Activated CD4-positive, alpha-beta T cell treated with anti-CD3 and anti-CD28 coated beads, Interleukin-2, amount 10 ng/mL, durations not matched to agents 24 days and 14 days (primary cell): ENCODE data around the gene PAFAH1B1. TPM values are rescaled to one million over a fixed set of nuclear protein-coding genes. Genes with fewer than 3 reads are reported as not detected.
"Not testable (repeated sequence)": the region's sequence is repeated elsewhere in the genome, so short reads cannot be mapped to it uniquely, and the experiment has no call there.

Experiments used
- DNase-seq: peaks from one replicate; pipeline ENCODE4 v3.0.0; 2022
- H3K27ac Mint-ChIP-seq: one replicate; pipeline ENCODE4 v1.8.0; 2022; ENCODE audit warnings: mild to moderate bottlenecking, mixed read lengths
- H3K27me3 Mint-ChIP-seq: one replicate; pipeline ENCODE4 v1.8.0; 2022; ENCODE audit warnings: mixed read lengths
- H3K36me3 Mint-ChIP-seq: one replicate; pipeline ENCODE4 v1.8.0; 2022; ENCODE audit warnings: low read depth, mild to moderate bottlenecking, mixed read lengths
- H3K4me1 Mint-ChIP-seq: one replicate; pipeline ENCODE4 v1.8.0; 2021; ENCODE audit warnings: mixed read lengths
- H3K4me3 Mint-ChIP-seq: one replicate; pipeline ENCODE4 v1.8.0; 2022; ENCODE audit warnings: mild to moderate bottlenecking, moderate library complexity, mixed read lengths
- H3K9me3 Mint-ChIP-seq: one replicate; pipeline ENCODE4 v1.8.0; 2021; ENCODE audit warnings: mixed read lengths
- intact Hi-C: fragments of 100-400 bp; cut with micrococcal nuclease; formaldehyde crosslinking; loops from one replicate; pipeline ENCODE4 v1.15.1; 2023
- total RNA-seq: library from RNA; stranded (reverse); gene quantifications from 2 replicates; pipeline ENCODE4 v1.2.3, GENCODE V29; 2022

The PAFAH1B1 gene
- total RNA-seq, 1 donor from 2014 or later: 166 TPM

- intact Hi-C loops: no loop called here
- H3K27me3 Mint-ChIP-seq: no peaks in the 10 kb centered on the region
- peaks cover 20% of the 10 kb centered on the region for H3K36me3 Mint-ChIP-seq
- no peak overlapping the region for H3K27ac Mint-ChIP-seq
- no peaks in the 10 kb centered on the region for H3K4me1 Mint-ChIP-seq
- no peak overlapping the region for H3K4me3 Mint-ChIP-seq
- H3K9me3 Mint-ChIP-seq: no peaks in the 10 kb centered on the region
- DNase-seq: no peak
Observed at GRCh38 chr17:2693561-2694380, 100.3 kb downstream of the PAFAH1B1 start.

- H3K27me3 Mint-ChIP-seq: no peaks in the 10 kb centered on the region
- peaks cover 20% of the 10 kb centered on the region for H3K36me3 Mint-ChIP-seq
- no peaks in the 10 kb centered on the region for H3K9me3 Mint-ChIP-seq
- no peaks in the 10 kb centered on the region for H3K4me1 Mint-ChIP-seq
- intact Hi-C loops: no loop called here
- DNase-seq: no peak
- no peak overlapping the region for H3K4me3 Mint-ChIP-seq
- H3K27ac Mint-ChIP-seq: no peak overlapping the region
Observed at GRCh38 chr17:2694381-2695242, 101.2 kb downstream of the PAFAH1B1 start.

DNA sequence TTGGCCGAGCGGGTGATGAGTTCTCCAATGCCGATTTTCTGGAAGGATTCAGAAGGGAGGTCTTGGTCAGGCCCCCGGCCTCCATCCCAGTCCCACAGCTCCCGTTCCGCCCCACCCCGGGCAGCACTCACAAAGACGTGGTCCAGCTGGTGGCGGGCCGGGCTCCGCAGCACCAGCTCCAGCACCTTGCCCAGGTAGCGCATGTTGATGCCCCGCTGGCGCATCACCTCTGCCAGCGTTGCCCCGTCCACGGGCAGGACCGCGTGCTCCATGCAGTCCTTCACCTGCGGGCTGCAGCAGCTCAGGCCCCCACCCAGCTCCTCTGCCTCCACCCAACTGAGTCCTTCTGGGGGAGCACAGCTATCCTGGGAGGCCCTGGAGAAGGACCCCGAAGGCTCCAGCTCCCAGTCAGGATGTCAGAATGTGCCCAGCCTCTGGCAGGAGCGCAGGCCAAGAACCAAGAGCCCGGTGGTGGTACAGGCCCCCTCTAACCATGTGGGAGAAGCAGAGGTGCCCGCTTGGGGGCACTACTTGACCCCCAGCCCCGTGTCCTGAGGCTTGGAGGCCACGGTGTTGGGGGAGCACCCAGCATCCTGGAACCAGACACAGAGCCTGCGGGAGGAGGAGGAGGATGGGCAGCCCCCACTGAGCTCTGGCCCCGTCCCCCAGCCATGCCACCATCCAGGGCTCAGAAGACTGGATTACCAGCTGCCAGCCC, 101.9 kb downstream of the PAFAH1B1 start:
- intact Hi-C loops: no loop called here
- Mint-ChIP-seq H3K27me3 (no peaks in the 10 kb centered on the region), H3K9me3 (no peaks in the 10 kb centered on the region), H3K27ac (no peak overlapping the region), H3K4me1 (no peaks in the 10 kb centered on the region), H3K36me3 (peaks cover 23% of the 10 kb centered on the region), H3K4me3 (no peak overlapping the region)
- no peak for DNase-seq

DNA sequence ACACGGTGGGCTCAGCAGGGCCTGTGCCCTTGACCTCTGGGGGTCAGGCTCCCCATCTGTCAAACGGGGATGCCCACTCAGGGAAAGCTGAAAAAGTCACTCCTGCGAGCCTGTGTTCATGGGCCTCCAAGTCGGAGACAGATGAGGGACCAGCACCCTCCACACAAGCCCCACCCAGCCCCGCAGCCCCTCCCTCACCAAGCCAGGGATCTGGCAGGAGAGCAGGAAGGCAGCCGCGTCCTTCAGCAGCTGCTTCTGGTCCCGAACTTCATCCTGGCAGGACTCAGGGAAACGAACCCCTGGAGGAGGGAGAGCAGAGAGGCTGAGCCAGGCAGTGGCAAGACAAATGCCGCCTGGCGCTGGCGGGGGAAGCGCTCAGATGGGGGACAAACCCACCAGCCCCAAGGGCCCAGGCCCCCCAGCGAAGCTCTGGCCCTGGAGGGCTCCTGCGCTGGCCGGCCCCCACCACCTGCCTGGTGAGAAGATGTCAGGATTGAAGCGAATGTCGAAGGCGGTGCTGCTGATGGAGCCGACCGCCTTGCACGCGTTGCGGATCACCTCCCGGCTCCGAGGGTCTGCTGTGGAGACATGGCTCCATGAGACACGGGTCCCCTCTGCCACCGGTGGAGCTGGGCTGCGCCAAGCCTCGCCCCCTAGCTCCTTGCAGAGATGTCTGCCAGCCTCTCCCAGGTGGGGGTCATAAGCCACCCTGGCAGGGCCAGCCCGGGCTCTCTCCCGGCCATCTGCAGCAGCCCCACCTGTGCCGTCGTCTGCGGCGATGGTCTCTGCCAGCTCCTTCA, 102.7 kb downstream of the PAFAH1B1 start:
- Mint-ChIP-seq H3K27ac (no peak overlapping the region), H3K4me3 (no peak overlapping the region), H3K27me3 (no peaks in the 10 kb centered on the region), H3K36me3 (peaks cover 27% of the 10 kb centered on the region), H3K4me1 (no peaks in the 10 kb centered on the region), H3K9me3 (no peaks in the 10 kb centered on the region)
- intact Hi-C loops: no loop called here
- DNase-seq: no peak

- no peaks in the 10 kb centered on the region for H3K4me1 Mint-ChIP-seq
- DNase-seq: no peak
- H3K27me3 Mint-ChIP-seq: no peaks in the 10 kb centered on the region
- no peak overlapping the region for H3K27ac Mint-ChIP-seq
- no peak overlapping the region for H3K4me3 Mint-ChIP-seq
- H3K9me3 Mint-ChIP-seq: no peaks in the 10 kb centered on the region
- peaks cover 33% of the 10 kb centered on the region for H3K36me3 Mint-ChIP-seq
- intact Hi-C loops: no loop called here
Observed at GRCh38 chr17:2697611-2698162, 104.2 kb downstream of the PAFAH1B1 start.

DNA sequence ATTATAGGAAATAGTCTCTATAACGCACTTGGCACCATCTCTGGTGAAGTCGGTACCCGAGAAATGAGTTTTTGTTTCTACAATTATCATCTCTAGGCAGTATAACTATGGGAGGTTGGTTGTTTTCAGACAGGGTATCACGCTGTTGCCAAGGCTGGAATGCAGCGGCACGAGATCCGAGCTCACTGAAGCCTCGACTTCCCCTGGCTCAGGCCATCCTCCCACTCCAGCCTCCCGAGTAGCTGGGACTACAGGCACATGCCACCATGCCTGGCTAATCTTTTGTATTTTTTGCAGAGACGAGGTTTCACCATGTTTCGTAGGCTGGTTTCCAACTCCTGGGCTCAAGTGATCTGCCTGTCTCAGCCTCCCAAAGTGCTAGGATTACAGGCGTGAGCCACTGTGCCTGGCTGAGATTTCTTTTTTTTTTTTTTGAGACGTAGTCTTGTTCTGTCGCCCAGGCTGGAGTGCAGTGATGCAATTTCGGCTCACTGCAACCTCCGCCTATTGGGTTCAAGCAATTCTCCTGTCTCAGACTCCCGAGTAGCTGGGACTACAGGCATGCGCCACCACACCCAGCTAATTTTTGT, 105.9 kb downstream of the PAFAH1B1 start:
- H3K4me1 Mint-ChIP-seq, H3K27ac Mint-ChIP-seq, DNase-seq: not testable (repeated sequence)

GRCh38 chr17:2700030-2700490, 106.6 kb downstream of the PAFAH1B1 start:
- H3K4me1 Mint-ChIP-seq: peaks cover 2% of the 10 kb centered on the region
- peaks cover 43% of the 10 kb centered on the region for H3K36me3 Mint-ChIP-seq
- intact Hi-C loops: no loop called here
- no peak for DNase-seq
- no peak overlapping the region for H3K4me3 Mint-ChIP-seq
- no peak overlapping the region for H3K27ac Mint-ChIP-seq
- H3K9me3 Mint-ChIP-seq: no peaks in the 10 kb centered on the region
- no peaks in the 10 kb centered on the region for H3K27me3 Mint-ChIP-seq

More for the DNA sequence above, 105.9 kb downstream of the PAFAH1B1 start:
- H3K27me3 Mint-ChIP-seq, H3K4me3 Mint-ChIP-seq, intact Hi-C loops, H3K9me3 Mint-ChIP-seq: not testable (repeated sequence)
- H3K36me3 Mint-ChIP-seq: peaks cover 37% of the 10 kb centered on the region

DNA sequence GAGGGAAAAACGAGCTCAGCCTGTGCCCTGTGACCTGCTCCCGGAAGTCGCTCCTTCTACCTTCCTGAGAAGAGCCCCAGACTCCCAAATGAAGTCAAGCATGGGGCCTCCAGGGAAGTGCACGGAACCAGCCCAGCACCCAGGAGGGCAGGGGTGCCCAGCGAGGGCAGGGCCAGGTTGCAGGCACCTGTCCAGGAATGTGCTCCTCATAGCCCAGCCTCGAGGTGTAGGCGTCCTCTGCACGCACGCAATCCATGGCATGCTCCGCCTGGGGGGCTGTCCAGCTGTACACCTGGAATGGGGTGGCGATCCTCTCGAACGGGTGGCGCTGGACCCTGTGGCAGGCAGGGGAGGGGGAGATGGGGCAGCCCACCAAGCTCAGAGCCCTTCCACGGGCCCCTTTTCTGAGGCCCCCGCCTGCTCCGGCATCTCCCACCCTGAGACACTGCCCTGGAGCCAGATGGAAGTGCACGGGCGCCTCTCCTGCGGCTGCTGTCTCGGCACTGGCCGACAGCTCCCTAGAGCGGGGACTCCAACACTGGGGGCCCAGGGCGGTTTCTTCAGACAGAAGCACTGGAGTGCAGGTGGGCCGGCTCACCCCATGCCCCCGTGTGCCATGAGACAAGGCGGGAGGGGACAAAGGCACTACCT, 107.2 kb downstream of the PAFAH1B1 start:
- intact Hi-C loops: no loop called here
- Mint-ChIP-seq H3K9me3 (no peaks in the 10 kb centered on the region), H3K4me3 (no peak overlapping the region), H3K27me3 (no peaks in the 10 kb centered on the region), H3K4me1 (peaks cover 5% of the 10 kb centered on the region), H3K36me3 (peaks cover 44% of the 10 kb centered on the region), H3K27ac (no peak overlapping the region)
- no peak for DNase-seq

DNA sequence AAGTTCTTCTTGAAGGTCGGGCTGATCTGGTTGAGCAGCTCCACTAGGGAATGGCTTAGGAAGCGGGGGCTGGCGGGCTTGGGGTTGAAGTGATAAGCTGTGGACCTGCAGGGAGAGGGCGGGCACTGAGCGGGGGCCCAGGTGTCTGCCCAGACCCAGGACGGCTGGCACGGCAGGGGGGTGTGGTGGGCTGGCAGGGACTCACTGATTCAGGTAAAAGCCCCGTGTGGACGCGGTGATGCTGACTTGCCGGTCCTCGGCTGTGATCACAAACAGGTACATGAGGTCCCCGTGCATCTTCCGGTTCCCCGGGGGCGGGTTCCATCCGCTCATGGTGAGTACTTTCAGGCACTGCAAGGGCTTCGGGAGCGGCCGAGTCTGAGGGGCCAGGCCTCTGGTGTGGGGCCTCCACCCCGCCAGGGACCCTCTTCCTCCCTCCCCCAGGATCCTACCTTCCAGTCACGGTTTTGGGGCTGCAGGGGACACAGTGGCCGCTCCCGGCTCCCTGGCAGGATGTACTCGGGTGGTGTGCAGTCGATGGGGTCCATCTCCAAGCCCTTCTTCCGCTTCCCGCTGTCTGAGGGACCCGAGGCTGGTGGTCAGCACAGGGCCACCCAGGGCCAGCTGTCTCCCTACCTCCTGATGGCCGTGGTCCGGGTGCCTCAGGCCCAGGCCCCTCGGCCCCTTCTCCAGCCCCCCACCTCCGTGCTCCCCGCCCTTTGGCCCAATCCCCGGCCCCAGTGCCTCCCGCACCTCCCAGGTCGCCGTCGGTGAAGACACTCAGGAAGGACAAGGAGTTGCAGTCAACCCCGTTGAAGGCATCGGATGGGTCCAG, 107.9 kb downstream of the PAFAH1B1 start:
- no peaks in the 10 kb centered on the region for H3K9me3 Mint-ChIP-seq
- peaks cover 44% of the 10 kb centered on the region for H3K36me3 Mint-ChIP-seq
- H3K27ac Mint-ChIP-seq: no peak overlapping the region
- peaks cover 6% of the 10 kb centered on the region for H3K4me1 Mint-ChIP-seq
- intact Hi-C loops: no loop called here
- no peak for DNase-seq
- H3K27me3 Mint-ChIP-seq: no peaks in the 10 kb centered on the region
- no peak overlapping the region for H3K4me3 Mint-ChIP-seq

- no peaks in the 10 kb centered on the region for H3K9me3 Mint-ChIP-seq
- H3K4me3 Mint-ChIP-seq: no peak overlapping the region
- peaks cover 39% of the 10 kb centered on the region for H3K36me3 Mint-ChIP-seq
- no peak for DNase-seq
- no peak overlapping the region for H3K27ac Mint-ChIP-seq
- intact Hi-C loops: no loop called here
- H3K4me1 Mint-ChIP-seq: peaks cover 9% of the 10 kb centered on the region
- H3K27me3 Mint-ChIP-seq: no peaks in the 10 kb centered on the region
Observed at GRCh38 chr17:2701996-2702741, 108.7 kb downstream of the PAFAH1B1 start.

DNA sequence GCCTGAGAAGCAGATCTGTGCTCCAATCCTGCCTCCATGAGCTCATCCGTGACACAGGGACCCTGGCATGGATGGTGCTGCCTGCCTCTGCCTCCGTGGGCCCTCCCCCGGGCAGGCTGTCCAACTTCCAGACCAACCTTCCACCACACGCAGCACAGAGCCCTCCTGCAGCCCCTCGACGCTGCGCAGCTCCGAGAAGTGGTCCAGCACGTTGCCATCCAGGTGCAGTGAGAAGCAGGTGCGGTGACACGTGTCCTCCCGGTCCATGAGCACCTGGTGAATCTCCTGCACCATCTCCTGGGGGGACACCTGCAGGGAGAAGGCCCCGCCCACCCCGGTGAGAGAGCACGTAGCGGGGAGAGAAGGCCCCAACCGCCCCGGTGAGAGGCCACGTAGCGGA, 109.7 kb downstream of the PAFAH1B1 start:
- Mint-ChIP-seq H3K36me3 (peaks cover 37% of the 10 kb centered on the region), H3K27me3 (no peaks in the 10 kb centered on the region), H3K4me3 (no peak overlapping the region), H3K9me3 (no peaks in the 10 kb centered on the region), H3K27ac (no peak overlapping the region), H3K4me1 (peaks cover 9% of the 10 kb centered on the region)
- no peak for DNase-seq
- intact Hi-C loops: no loop called here
